ENCODE measurements around the gene SUMO3.

Gene SUMO3

GRCh38 chr21:44853601-44854390 lies 35.9 kb upstream of the SUMO3 start:
- H3K9me3 ChIP-seq: no peaks in the 10 kb centered on the region
- H3K4me3 ChIP-seq: no peak overlapping the region
- no peaks in the 10 kb centered on the region for H3K27me3 ChIP-seq (ENCODE audit: low read depth)
- in situ Hi-C loops (cut with MboI; ENCODE audit: low sequenced_read_pairs): no loop called here
- no peak for DNase-seq (ENCODE audit: low spot score in 2 of 2)
- H3K36me3 ChIP-seq (replicated peaks): peaks cover 46% of the 10 kb centered on the region
- H3K4me1 ChIP-seq: no peaks in the 10 kb centered on the region

DNA sequence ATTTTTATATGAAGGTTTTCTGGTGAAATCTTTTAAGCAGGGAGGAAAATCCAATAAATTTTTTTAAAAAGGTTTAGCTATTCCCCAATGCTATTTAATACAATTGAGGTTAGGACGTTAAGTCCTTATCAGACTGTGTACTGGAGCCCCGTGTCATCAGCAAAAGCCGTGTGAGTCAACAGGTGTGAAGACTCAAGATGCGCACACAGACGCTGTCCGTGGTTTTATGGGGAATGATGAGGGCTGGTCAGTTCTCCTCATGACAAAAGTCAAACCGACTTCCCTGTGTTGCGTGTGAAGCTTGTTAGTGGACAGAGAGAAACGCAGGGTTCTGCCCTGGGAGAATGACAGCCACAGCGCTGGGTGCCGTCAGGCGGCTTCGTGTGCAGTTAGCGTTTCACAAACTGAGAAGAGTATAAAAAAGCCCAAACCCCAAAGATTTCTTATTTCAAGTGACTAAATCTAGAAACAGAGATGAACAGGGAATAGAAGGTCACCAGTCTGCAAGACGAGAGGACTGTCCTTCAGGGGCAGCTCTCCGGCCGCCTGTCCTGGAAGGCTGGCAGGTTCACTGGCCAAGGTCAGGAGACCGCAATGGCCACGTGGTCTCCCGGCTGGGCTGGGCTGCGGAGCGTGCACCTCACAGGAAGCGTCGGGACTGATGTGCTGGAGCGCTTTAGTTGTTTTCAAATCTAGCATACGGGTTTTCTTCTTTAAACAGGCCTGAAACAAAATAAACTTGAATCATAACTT lies 33.2 kb upstream of the SUMO3 start:
- in situ Hi-C loops (cut with MboI; ENCODE audit: low sequenced_read_pairs): no loop called here
- no peak for DNase-seq (ENCODE audit: low spot score in 2 of 2)
- H3K9me3 ChIP-seq: no peaks in the 10 kb centered on the region
- no peak overlapping the region for H3K4me3 ChIP-seq
- H3K36me3 ChIP-seq (replicated peaks): peaks cover 30% of the 10 kb centered on the region
- peaks cover 6% of the 10 kb centered on the region for H3K4me1 ChIP-seq
- no peaks in the 10 kb centered on the region for H3K27me3 ChIP-seq (ENCODE audit: low read depth)

- no peaks in the 10 kb centered on the region for H3K9me3 ChIP-seq
- no peak for DNase-seq (ENCODE audit: low spot score in 2 of 2)
- peaks cover 9% of the 10 kb centered on the region for H3K4me1 ChIP-seq
- H3K27me3 ChIP-seq (ENCODE audit: low read depth): no peaks in the 10 kb centered on the region
- in situ Hi-C loops (cut with MboI; ENCODE audit: low sequenced_read_pairs): no loop called here
- peaks cover 23% of the 10 kb centered on the region for H3K36me3 ChIP-seq (replicated peaks)
- H3K4me3 ChIP-seq: no peak overlapping the region
Observed at GRCh38 chr21:44850208-44850800, 32.4 kb upstream of the SUMO3 start.

- Histone ChIP-seq H3K27me3 (ENCODE audit: low read depth) (no peaks in the 10 kb centered on the region), H3K36me3 (replicated peaks) (peaks cover 18% of the 10 kb centered on the region), H3K4me3 (no peak overlapping the region), H3K9me3 (no peaks in the 10 kb centered on the region), H3K4me1 (peaks cover 9% of the 10 kb centered on the region)
- in situ Hi-C loops (cut with MboI; ENCODE audit: low sequenced_read_pairs): no loop called here
- DNase-seq (ENCODE audit: low spot score in 2 of 2): no peak
Observed at GRCh38 chr21:44849616-44850130, 31.8 kb upstream of the SUMO3 start.

DNA sequence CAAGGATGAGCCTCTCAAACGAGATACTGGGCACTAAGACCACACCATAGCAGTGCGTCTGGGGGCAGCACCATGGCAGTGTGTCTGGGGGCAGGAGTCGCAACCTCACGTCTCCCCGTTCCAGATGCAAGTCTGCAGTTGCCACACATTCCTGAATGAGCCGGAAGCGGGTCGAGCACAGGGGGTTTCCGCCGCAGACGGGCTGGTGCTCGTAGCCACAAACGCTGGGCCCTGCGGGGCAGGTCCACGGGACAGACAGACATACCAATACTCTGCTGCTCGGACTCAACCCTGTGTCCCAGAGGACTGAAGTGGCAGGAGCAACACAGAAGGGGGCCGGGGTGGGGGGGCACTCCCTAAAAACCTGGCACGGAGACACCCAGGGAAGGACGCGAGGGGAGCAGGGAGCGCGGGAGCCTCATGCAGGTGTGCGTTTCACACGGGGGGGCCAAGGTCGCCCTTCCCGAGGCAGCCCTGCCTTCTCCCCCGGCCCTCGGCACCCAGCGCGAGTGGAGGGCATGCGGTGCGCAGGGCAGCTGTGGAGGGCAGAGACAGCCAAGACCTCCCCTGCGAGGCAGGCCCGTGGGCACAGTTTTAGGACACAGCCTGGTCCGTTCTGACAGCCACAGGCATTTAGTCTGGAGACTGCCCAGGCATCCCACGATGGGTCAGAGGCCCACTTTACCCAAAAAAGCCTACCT lies 31.1 kb upstream of the SUMO3 start:
- peaks cover 9% of the 10 kb centered on the region for H3K4me1 ChIP-seq
- H3K9me3 ChIP-seq: no peaks in the 10 kb centered on the region
- DNase-seq (ENCODE audit: low spot score in 2 of 2): no peak
- in situ Hi-C loops (cut with MboI; ENCODE audit: low sequenced_read_pairs): no loop called here
- H3K36me3 ChIP-seq (replicated peaks): peaks cover 16% of the 10 kb centered on the region
- H3K4me3 ChIP-seq: no peak overlapping the region
- H3K27me3 ChIP-seq (ENCODE audit: low read depth): no peaks in the 10 kb centered on the region

DNA sequence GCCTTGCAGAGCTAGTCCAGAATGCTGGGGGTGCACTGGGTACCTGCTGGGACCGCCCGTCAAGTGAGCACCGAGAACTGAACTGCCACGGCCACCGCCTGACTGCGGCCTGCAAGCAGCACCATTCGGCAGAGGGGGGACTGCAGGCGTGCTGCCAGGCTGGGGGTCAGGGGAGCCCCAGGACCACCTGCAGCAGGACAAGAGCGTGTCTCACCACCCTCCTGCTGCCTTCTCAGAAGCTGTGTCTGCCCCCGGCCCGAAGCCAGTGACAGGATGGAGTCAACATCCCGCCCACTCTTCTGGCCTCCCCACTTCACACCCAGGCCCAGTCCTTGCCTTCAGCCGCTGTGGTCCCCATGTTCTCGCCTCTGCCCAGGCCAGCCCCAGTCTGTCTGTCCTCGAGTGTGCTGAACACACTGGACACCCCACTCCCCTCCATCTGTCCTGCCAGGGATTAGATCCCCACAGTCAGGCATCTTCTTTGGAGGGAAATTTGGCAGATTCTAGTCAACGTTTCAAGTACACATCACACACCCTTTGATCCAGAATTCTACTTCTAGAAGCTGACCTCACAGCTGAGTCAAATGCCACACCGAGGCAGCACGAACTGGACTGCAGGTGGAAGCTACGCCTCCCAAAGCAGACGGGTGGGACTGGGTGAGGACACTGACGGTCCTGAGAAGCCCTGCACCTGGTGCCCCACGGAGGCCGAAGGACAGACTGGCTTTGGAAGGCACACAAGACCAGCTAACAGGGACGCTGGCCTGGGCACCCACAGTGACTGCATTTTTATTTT lies 29.6 kb upstream of the SUMO3 start:
- no peaks in the 10 kb centered on the region for H3K27me3 ChIP-seq (ENCODE audit: low read depth)
- H3K9me3 ChIP-seq: no peaks in the 10 kb centered on the region
- peaks cover 9% of the 10 kb centered on the region for H3K4me1 ChIP-seq
- no peak overlapping the region for H3K4me3 ChIP-seq
- peaks cover 16% of the 10 kb centered on the region for H3K36me3 ChIP-seq (replicated peaks)
- in situ Hi-C loops (cut with MboI; ENCODE audit: low sequenced_read_pairs): no loop called here
- no peak for DNase-seq (ENCODE audit: low spot score in 2 of 2)

DNA sequence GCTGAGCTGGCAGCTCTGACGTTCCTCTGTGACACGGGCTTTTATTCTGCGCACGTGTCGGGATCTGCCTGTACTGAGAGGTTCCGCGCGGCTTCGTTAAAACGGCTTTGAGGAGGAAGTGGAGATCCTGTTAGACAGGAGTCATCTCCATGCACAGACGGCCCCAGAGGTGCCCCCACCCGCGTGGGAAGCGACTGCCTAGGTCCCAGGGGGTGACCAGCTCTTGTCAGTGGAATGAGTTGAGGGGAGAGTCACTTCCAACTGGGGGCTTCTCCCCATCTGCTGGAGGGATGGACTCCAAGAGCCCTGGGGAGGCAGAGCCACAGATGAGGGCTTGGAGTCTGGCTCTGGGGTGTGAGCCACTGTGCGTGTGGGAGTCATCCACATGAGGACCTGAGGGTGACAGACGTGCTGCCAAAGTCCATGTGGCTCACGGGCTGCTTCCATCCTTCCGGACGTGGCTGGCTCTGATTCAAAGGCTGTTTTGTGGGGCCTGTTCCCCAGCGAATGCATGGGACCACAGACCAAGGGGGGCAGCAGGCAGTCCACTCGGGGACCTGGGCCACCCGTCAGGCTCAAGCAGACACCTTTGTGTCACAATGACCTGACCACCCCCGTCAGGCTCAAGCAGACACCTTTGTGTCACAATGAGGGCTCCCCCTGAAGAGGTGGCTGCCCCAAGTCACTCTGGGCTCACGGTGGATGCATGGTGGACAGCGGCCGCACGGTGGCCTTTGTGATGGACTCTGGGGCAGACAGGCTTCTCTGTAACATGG lies 28.8 kb upstream of the SUMO3 start:
- Histone ChIP-seq H3K9me3 (no peaks in the 10 kb centered on the region), H3K4me3 (peak overlapping the region; percentile 25), H3K4me1 (peaks cover 9% of the 10 kb centered on the region), H3K27me3 (ENCODE audit: low read depth) (no peaks in the 10 kb centered on the region; the same call in 1 of the 2 replicates), H3K36me3 (replicated peaks) (peaks cover 16% of the 10 kb centered on the region)
- peak in 1 of 2 experiments; percentile 39 for DNase-seq (ENCODE audit: low spot score in 2 of 2)
- in situ Hi-C loops (cut with MboI; ENCODE audit: low sequenced_read_pairs): no loop called here

DNA sequence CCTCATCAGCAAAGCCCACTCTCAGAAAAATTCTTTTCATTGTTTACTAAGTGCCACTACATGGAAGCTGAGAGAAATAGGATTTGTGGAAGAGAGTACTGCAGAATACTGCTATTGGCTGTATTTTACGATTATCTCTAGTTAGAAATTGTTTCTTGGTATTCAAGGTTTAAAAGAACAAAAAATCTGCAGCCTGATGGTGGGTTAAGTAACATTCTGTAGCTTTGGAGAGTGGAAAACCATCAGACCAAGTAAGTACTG lies 28.3 kb upstream of the SUMO3 start:
- Histone ChIP-seq H3K36me3 (replicated peaks) (peaks cover 14% of the 10 kb centered on the region), H3K27me3 (ENCODE audit: low read depth) (peaks cover 3% of the 10 kb centered on the region; the same call in 1 of the 2 replicates), H3K4me1 (peaks cover 9% of the 10 kb centered on the region), H3K9me3 (no peaks in the 10 kb centered on the region), H3K4me3 (peak overlapping the region; percentile 25)
- DNase-seq (ENCODE audit: low spot score in 2 of 2): no peak
- in situ Hi-C loops (cut with MboI; ENCODE audit: low sequenced_read_pairs): no loop called here

DNA sequence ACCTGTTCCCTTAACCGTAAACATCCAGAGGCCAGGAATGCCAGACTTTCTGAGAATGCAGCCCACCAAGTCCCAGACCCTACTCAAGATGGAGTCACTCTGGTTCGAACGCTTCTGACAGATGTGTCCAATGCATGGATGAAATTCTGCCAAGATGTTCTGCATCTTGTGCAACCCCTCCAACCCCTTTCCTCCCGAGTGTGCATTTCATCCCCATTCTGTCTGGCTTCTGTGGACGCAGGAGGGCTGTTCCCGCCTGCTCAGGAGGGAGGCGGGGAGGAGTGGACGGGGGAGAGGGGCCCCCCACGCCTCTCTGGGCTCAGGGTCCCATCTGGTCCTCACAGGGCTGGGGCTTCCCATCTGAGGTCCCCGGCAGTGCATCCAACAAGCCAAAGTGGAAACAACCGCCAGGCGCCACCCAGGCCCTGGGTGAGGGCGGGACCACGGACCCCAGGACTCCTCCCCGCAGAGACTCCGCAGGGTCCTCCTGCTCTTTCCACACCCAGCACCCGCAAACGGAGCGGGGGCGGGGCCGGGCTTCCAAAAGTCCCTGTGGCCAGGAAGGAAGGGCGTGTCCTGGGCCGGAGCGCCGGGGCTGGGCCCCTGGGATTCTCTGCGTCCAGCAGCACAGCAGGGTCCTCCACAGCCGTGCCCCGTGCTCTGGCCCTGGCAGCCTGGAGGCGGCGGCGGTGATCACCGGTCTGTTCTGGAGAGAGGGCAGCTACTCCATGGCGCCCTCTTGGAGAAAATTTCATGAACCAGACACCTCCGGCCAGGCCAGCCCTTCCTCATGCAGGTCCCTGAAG lies 27.8 kb upstream of the SUMO3 start:
- peaks cover 9% of the 10 kb centered on the region for H3K4me1 ChIP-seq
- H3K9me3 ChIP-seq: no peaks in the 10 kb centered on the region
- H3K4me3 ChIP-seq: peak overlapping the region; percentile 25
- in situ Hi-C loops (cut with MboI; ENCODE audit: low sequenced_read_pairs): no loop called here
- H3K36me3 ChIP-seq (replicated peaks): peaks cover 11% of the 10 kb centered on the region
- H3K27me3 ChIP-seq (ENCODE audit: low read depth): peaks cover 3% of the 10 kb centered on the region; the same call in 1 of the 2 replicates
- peak; percentile 65 to 94 for DNase-seq (ENCODE audit: low spot score in 2 of 2)

GRCh38 chr21:44844256-44844655 lies 26.4 kb upstream of the SUMO3 start:
- no peak for DNase-seq (ENCODE audit: low spot score in 2 of 2)
- Histone ChIP-seq H3K4me3 (no peak overlapping the region), H3K4me1 (peaks cover 9% of the 10 kb centered on the region)

GRCh38 chr21:44842721-44843445 lies 25.0 kb upstream of the SUMO3 start:
- in situ Hi-C loops (cut with MboI; ENCODE audit: low sequenced_read_pairs): no loop called here
- peaks cover 3% of the 10 kb centered on the region; the same call in 1 of the 2 replicates for H3K27me3 ChIP-seq (ENCODE audit: low read depth)
- H3K4me1 ChIP-seq: peaks cover 9% of the 10 kb centered on the region
- H3K4me3 ChIP-seq: no peak overlapping the region
- DNase-seq (ENCODE audit: low spot score in 2 of 2): no peak
- H3K36me3 ChIP-seq (replicated peaks): no peaks in the 10 kb centered on the region
- no peaks in the 10 kb centered on the region for H3K9me3 ChIP-seq

More at GRCh38 chr21:44844256-44844655, 26.4 kb upstream of the SUMO3 start:
- H3K27me3 ChIP-seq (ENCODE audit: low read depth): peaks cover 3% of the 10 kb centered on the region; the same call in 1 of the 2 replicates
- H3K36me3 ChIP-seq (replicated peaks): peaks cover under 1% of the 10 kb centered on the region
- H3K9me3 ChIP-seq: no peaks in the 10 kb centered on the region
- in situ Hi-C loops (cut with MboI; ENCODE audit: low sequenced_read_pairs): no loop called here
